SK-N-MC (cell line): ENCODE results near the gene AJAP1.

Source experiments
- EZH2 ChIP-seq: fragments of 200-600 bp; sonication (generic); IDR thresholded peaks from one replicate; pipeline ENCODE4 v1.6.1; 2017; ENCODE audit warnings: antibody characterized with exemption
- POLR2AphosphoS5 ChIP-seq: IDR thresholded peaks from 2 replicates; pipeline ENCODE4 v1.6.1; 2012; ENCODE audit warnings: mild to moderate bottlenecking, low read depth, low read length, borderline replicate concordance

DNA sequence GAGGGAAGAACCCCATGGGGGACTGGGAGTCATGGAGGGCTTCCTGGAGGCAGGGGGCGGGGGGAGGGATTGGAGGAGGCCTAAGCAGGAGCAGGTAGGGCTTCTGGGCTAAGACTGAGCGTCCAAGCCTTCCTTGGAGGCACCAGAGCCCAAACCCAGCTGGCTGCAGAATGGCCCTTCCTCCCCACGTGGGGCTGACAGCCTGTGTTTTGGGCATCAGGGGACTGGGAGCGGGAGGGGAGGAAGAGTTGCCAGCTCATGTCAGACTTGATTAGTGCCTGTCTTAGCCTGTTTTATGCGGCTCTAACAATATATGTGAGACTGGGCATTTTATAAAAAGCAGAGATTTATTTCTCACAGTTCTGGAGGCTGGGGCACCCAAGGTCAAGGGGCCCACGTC is 38.9 kb downstream of the AJAP1 start:
- no peak for TF ChIP-seq EZH2
- TF ChIP-seq POLR2AphosphoS5: no peak
